Fibroblast of gingiva (primary cell): ENCODE measurements around the gene HOXA10.

Experiments
- DNase-seq: peaks from one replicate; pipeline ENCODE4 v3.0.0-alpha.2; 2011; ENCODE audit warnings: low read depth

The HOXA10 gene

DNA sequence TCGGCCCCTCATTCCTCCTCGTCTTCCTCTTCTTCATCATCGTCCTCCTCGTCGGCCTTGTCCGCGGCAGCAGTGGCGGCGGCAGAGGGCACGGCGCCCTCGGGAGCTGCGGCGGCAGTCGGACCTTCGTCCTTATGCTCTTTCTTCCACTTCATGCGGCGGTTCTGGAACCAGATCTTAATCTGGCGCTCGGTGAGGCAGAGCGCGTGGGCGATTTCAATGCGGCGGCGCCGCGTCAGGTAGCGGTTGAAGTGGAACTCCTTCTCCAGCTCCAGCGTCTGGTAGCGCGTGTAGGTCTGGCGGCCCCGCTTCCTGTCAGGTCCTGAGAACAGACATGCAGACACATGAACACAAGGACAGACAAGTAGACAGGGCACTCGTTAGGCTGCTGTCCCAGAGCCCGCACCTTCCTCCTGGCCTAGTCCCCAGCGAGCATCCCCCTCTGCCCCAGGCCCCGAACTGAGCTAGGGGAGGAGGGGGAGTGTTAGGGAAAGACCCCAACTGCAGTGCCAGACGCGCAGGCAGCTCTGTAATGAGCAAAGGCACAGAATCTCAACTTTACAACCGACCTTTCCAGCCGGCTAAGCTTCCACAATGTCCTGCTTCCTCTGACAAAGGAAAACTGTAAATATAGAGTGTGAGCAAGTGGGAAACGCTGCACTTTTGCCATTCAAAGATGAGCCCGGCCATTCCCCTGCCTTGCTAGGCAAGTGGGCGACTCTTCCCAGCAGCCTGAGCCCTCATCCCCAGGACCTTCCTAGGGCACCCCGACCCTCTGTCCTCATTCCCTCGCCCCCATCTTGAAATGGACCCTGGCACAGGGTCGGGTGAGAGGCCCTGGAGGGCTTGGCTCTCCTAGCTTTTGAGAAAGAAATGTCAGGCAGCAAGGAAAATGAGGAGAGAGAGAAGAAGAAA is 19.0 kb downstream of the HOXA10 start:
- DNase-seq: no peak

DNA sequence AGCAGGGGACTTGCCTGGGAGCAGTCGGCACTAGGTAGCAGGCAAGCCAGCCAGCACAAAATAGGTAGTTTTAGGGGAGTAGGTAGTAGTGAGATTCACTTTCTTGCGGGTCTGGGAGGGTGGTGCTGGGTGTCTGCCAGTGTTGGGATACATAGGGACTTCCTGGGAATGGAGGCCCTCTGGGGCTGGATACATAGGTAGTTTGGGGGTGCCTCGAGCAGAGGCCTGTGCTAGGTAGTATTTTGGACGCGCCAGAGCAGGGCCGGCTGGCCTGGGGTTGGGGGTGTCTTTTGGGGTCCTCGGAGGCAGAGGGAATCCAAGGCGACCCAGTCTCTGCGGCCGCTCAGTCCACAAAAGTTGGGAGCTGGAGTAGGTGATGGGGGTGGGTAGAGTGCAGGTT is 19.8 kb downstream of the HOXA10 start:
- no peak for DNase-seq

DNA sequence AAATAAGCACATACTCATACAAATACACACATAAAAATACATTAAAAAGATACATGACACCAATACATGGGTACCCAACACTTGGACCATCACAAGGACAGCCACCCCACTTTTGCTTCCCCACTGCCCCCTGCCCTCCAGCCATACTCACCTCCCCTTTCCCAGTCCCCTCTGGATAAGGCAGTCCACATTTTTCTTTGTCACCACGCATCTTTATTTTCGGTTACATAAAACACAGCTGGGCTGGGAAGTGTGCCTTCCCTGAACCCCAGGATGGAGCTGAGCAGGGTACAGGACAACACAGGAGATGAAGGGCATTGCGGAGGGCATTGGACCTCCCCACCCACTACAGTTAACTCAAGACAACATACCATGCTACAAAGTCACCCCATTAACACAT is 20.6 kb downstream of the HOXA10 start:
- DNase-seq: no peak

DNA sequence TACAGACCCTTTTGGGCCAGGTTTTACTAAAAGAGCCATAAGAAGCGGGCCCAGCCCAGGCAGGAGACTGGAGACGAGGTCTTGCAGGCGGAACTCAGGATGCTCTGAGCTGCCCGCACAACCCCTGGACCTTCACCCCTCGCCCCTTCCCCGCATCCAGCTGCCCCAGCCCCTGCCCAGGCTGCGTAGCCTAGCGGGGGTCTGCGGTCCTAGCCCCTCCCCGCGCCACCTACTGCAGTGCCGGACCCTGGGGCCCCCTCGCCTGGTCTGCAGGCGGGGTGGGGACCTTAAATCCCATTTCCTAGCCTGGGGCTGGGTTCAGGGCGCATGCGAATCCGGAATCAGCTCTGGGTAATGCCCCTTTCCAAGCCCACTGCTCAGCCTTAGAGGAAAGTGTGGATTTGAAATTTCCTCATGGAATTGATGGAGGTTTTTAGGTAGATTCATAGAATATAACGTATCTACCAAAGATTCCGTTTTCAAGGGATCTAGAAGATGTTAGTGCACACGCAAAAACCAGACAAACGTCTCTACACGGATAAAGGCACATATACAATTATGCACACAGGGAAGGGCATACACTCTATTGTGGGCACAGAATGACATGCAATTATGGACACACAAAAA is 21.2 kb downstream of the HOXA10 start:
- no peak for DNase-seq

DNA sequence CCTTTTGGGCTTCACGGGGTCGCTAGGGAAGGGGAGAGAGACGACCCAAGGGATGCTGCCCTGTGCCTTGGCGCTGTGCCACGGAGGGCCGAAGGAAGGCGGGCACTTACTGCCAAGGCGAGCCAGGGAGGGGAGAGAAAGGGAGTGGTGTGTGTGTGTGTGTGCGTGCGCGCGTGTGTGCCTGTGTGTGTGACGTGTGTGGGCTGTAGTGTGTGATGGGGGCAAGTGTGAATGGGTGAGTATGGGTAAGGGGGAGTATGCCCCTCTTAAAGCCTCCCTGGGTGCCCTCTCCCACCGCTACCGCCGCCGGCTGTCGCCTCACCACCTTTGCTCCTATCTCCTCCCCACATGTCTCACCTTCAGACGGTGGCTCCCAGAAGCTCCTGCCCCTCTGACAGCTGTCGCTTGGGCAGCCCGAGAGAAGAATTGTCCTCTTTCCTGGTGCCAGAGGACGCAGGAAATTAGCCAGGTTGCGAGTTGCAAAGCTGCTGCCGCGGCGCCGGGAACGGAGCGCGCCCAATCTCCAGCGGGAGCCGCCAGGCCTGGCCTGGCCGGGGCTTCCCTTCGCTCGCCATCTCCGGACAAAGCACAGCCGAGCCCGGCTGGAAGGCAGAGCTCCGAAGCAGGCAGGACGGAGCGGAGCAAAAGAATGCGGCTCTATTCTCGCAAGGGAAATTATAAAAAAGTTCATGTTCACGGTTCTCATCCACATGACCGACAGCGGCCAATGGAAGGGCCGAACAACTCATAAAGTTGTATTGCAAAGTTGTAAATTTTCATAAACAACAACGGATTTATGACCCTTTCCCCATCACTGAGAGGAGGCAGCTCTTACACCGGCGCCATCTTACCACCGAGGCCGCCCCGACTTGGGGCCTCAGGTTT is 21.9 kb downstream of the HOXA10 start, which contains the start of gene HOXA3:
TSS of gene HOXA3 (minus strand) at position 653 of the 885 bp plus-strand sequence. CDS start 41,943 bp downstream, outside the sequence.
- no peak for DNase-seq

DNA sequence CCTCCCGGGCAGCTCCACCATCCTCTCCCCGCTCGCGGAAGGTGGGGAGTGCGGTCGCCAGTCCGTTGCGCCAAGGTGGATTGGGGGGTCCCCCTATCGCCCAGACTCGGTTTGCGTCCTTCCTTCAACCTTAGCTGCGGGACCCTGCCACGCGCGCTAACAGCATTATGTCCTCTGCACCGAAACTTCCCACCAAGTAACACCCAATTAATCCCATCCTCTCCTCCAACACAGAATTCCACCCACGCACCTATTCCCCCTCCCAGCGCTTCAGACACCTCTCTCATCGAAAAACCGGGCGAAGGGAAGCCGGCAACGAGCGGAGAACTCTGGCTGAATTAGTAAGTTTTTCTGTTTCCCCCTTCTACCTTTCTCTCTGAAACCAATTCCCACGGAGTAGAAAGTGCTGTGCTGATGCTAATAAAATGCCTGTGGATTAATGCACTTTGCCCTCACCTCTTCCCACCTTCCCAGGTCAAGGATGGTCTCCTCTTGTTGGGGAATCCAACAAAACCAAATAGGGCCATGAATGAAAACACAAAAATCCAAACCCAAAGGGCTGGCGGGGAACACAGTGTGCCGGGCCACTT is 22.7 kb downstream of the HOXA10 start:
- DNase-seq: no peak

DNA sequence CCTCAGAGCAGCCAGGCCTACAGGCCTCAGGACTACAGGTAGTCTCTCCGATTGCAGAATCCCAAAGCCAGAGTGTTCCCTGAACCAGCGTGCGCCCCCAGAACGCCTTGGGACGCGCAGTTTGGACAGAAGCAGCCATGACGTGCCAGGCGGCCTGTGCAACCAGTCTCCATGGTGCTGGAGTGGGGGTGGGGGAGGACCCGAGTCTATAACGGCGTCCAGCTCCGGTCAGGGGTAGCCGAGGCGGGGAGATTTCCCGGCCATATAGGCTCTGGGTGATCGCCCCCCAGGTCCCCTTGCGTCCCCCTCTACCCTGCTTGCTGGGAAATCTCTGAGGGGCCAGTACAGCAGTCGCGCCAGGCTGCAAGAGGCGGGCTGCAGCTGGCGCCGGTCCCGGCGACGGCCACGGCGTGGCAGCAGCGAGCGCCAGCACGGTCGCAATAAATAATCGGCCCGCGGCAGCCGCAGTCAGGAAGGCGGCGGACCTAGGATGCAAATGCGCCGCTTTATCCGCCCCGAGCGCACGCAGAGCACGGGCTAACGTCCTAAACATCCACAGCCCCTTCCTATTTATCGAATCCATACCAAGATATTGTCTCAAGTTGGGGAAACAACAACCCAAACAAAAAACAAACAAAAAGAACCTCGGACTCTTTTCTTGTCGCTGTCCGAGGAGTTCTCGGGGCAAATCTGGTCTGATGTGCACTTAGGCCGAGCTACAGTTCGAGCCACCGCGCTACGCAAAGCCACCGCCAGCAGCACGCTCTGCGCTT is 23.4 kb downstream of the HOXA10 start:
- peak; percentile 45 for DNase-seq

DNA sequence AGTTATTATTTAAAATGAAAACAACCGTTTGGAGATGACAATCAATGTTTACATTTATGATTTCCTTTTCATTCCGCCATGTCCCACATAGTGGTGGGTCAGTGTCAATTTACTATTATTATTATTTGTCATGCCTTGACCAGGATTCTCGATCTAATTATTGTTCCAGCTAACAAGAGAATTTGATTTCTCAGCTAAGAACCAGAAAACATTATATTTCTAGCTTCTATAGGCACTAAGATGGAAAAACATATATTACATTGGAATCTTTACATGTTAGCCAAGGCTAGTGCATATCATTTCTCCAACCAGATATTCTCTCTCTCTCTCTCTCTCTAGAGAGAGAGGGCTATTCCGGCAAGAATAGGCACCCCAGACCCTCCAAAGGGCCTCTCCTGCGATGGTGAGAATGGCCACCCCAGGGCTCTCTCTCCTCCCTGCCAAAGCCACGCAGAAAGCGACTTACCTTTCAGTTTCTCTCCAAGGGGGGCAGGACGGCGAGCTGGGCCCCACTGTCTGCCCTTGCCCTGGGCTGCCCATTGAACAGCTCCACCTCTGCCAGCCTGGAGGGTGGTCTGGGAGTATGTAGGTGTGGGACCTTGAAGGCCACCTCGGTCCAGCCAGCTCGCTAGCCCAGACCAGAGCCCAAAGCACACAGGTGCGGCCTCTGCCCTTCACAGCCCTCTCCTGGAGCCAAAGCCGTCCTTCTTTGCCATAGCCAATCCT is 24.1 kb downstream of the HOXA10 start:
- DNase-seq: no peak

DNA sequence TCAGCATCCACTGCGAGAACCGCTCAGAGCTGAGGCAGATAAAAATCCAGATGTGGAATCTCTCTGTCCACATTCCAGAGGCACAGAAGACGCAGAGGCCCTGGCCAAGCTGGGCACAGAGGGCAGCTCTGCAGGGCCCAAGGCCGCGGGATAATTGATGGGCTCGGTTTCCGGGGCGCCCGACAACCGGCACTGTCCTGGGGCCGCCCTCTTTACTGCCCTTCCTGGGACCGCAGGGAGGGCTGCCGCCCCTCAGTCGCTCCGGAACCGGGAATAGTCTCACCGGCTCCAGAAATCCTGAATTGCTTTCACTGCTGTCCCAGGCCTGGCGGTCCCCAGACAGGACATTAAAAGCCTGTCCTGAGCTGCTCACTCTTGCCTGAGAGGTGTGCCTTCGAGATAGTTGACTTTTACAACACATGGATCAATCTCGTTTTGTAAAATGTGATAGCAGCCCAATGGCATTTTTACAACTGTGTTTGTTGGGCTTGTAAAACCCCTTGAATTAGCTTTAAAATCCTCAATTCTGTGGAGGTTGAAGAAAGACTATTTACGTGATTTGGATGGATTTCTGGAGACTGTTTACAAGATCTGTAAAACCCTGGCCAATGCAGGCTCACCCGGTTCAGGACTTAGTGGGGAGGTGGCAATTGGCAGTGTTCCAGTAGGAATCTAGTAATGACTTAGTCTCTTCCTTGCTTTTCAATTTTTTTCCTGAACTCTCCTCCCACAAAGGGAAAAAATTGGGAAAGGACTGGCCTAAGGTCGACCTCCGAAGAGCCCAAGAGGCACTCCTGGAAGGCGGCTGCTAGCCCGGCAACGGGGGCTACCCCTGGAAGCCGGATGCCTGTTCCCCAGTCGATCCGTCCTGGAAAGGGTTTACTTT is 25.1 kb downstream of the HOXA10 start:
- DNase-seq: no peak

DNA sequence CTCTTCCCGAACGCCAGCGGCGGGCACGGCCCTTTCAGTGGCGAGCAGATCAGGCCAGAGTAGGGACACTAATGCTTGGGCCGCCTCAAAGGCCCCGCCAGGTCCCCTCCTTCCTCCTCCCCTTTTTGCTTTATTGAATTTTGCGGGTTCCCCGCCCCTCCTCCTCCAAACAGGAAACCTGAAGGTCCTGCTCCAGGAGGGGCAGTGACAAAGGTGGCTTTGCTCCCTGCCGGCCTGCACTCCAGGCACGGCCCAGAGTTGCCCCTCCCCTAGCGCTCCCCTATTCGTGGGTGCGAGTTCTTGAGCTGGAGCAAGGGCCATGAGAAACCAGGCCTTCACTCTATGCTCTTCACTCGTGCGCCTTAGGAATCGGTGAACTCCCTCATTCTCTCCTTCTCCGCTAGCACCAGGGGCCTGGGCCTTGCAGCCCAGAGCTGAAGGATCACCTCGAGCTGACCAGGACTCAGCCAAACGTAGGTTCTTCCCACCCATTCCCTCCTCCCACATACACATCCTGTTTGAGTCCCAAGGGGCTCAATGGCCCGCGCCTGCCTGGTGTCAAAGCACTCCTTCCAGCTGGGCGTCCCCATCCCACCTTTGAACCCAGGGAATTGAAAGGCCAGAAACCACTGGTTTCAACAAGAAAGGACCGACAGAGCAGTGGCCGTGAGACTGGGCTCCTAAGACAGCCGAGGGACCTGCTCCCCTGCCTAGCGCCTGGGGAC is 25.9 kb downstream of the HOXA10 start:
- DNase-seq: no peak

DNA sequence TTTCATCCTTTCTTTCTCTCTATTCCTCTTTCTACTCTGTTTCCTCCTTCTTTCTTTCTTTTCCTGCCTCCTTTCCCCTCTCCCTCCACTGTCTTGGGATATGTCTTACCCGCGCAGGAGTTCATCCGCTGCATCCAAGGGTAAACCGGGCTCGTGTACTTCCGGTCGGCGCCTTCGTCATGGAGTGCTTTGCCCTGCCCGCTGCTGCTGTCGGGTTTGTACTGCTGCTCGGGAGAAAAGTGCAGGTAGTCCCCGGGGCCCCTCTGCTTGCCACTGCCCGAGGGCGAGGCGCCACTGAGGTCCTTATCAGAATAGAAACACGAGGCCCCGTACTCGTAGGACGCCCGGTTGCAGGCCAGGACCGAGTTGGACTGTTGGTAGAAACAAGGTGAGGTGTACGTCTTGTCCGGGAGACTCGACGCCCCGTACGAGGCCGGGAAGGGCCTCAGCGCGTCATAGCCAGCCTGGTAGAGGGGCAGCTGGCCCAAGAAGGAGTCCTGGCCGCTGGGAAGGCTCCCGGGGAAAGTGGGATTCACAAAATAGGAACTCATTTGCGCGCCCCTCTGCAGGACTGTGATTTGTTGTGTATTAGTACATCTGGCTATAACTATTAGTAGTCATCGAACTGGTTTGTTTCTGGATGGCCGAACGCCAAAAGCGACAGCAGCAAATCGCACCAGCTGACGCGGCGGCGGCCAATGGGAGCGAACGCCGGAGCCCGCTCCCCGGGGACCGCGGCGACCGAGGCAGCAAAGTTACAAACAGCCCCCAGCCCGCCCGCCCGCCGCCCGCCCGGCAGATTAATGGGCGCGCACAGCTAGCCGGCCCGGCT is 26.7 kb downstream of the HOXA10 start, which contains the start of gene HOXA6:
TSS of gene HOXA6 (minus strand) at position 576 of the 832 bp plus-strand sequence. CDS start at position 551, 25 bp downstream.
- DNase-seq: no peak

DNA sequence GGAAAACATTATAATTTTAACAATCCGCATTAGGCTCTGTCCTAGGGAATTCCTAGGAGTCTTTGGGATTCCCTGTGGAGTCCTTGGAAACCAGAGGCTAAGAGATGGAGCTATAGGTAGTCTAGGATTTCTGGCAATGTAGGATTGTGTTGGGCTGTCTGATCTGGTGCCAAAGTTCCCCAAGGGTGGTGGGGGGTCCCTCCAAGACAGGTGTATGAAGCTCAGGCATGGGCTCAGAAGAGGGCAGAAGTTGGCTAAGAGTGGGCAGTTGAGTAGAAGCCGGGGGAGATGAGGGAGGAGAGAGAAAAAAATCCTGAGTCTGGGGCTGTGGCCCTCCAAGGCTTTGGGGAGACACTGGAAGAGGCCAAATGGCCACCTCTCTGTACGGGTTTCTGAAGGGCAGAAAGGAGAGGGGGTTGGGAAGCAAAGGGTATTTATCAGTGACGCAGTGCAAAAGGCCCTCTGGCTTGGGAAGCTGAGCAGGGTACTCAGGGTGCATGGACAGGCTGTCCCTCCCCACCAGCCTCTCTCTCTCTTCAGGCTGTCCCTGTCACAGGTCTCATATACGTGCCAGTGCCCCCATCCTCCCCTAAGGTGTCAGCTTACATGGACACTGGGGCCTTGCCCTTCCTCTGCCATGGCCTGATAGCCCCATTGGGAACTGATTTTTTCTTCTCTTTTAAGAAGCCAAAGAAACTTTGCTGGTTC is 27.5 kb downstream of the HOXA10 start:
- no peak for DNase-seq

DNA sequence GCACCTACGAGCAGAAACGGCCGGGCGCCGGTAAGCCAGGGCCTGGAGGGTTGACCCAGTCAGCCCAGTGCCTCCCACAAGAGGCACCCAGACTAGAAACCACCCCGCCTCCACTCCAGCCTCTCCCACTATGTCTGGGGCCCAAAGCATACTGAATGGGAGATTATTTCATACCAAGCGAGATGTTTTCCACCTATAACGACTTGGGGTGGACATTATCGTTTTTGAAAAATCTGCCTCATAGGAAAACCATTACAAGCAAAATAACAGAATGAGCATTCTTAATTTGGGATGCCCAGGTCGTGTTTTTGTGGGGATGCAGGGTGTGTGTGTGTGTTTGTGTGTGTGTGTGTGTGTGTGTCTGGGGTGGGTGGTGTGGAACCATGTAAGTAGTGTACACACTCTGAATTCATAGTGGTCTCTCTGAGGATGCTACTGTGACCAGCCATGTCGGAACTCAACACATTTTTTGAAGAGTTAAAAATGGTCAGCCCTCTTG is 28.2 kb downstream of the HOXA10 start:
- no peak for DNase-seq

DNA sequence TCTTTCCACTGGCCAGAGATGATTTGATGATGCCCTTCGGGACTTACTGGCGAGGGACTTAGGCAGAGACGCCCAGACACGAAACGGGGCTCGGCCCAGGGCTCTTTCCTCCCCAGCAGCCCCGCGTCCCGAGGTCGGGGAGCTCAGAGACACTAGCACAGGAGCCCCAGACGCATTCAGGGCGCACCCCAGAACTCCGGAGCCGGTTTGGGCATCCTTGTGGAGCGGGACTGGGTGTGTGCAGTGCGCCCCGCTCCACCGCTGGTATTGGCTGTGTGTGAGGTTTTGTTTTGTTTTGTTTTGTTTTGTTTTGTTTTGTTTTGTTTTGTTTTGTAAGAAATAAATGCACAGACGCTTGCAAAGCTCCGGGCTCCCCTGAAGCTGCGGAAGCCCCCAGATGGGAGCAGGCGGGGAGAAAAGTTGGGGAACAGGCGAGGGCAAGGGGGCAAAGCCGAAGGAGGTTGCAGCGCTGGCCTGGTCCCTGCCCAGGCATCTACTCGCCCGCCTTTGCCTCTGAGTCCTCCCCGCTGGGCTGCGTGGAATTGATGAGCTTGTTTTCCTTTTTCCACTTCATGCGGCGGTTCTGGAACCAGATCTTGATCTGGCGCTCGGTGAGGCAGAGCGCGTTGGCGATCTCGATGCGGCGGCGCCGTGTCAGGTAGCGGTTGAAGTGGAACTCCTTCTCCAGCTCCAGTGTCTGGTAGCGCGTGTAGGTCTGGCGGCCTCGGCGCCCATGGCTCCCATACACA is 28.8 kb downstream of the HOXA10 start:
- DNase-seq: no peak

DNA sequence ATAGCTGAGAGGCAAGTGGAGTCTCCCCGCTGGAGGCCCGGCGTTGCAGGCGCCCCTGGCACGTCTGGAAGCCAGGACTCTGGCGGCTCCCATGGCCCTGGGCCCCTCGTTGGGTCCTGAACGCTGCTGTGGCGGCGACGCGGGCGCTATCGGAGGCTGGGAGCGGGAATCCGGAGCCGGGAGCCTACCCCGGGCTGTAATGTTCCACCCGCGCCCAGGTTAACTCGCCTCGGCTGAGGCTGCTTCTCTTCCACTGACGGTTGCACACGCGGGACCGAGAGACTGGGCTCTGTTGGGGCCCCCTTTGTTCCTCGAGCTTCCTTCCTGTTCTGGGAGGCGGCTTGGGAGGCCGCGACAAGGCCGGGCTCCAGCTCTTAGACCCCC is 29.3 kb downstream of the HOXA10 start:
- DNase-seq: no peak
